ENCODE results near the gene TNFRSF21. TPM values are rescaled to one million over a fixed set of nuclear protein-coding genes. Genes with fewer than 3 reads are reported as not detected.
A peak's percentile ranks its signal among the peaks of the same experiment; 100 is the strongest.

Gene TNFRSF21
- total and polyA plus RNA-seq, 2 donors (not counting 1 experiment from before 2014, with no cell fraction given): 0.43 to 1.2 TPM

GRCh38 chr6:47336334-47336733 is 26.6 kb upstream of the TNFRSF21 start:
- no peak overlapping the region for H3K27ac ChIP-seq (ENCODE audit: low read length in 2 of 2)
- H3K9me3 ChIP-seq (ENCODE audit: control extremely low read depth in 1 of 3, control insufficient read depth in 2 of 3, insufficient read depth in 1 of 3, low read length in 2 of 3): no peaks in the 10 kb centered on the region
- intact Hi-C loops (cut with micrococcal nuclease): no loop called here
- peaks cover 14 to 16% of the 10 kb centered on the region in 2 donors for H3K4me1 ChIP-seq (ENCODE audit: control insufficient read depth in 2 of 2, insufficient read depth in 2 of 2, low read length in 2 of 2)
- no peak overlapping the region for H3K4me3 ChIP-seq (ENCODE audit: control extremely low read depth in 1 of 5, extremely low read depth in 1 of 5, insufficient read depth in 1 of 5, low read depth in 2 of 5, low read length in 4 of 5)
- H3K36me3 ChIP-seq (replicated peaks in 1 of 2; ENCODE audit: control extremely low read depth in 1 of 2, control insufficient read depth in 1 of 2, extremely low read depth in 1 of 2, insufficient read depth in 2 of 2, low read length in 1 of 2): no peaks in the 10 kb centered on the region
- peak overlapping the region; percentile 47 for H3K27ac Mint-ChIP-seq
- H3K27me3 ChIP-seq (replicated peaks in 1 of 4; ENCODE audit: control extremely low read depth in 1 of 4, control insufficient read depth in 3 of 4, insufficient read depth in 4 of 4, low read length in 3 of 4): no peaks in the 10 kb centered on the region
- ChIA-PET CTCF (no interaction called here), POLR2A (no interaction called here)
- no peak overlapping the region for H3K4me3 Mint-ChIP-seq
- no peaks in the 10 kb centered on the region for H3K27me3 Mint-ChIP-seq
- H3K9ac ChIP-seq (ENCODE audit: low read length): no peak overlapping the region
- no peak overlapping the region for H3K4me2 ChIP-seq (replicated peaks; ENCODE audit: low read depth, low read length, poor library complexity, severe bottlenecking)
- no peaks in the 10 kb centered on the region for H3K79me2 ChIP-seq (ENCODE audit: control insufficient read depth, insufficient read depth, low read length)
- no peak for TF ChIP-seq EZH2 (IDR thresholded peaks at IDR 0.05; ENCODE audit: borderline replicate concordance, insufficient read depth, low read depth, low read length, poor library complexity, severe bottlenecking)
- no peak for TF ChIP-seq CTCF (IDR thresholded peaks at IDR 0.05)
- no peak overlapping the region for H2AFZ ChIP-seq (ENCODE audit: insufficient read depth, low read depth, low read length, poor library complexity, severe bottlenecking)
- H3K4me1 Mint-ChIP-seq: peaks cover 25% of the 10 kb centered on the region
- peaks cover 2% of the 10 kb centered on the region for H3K9me3 Mint-ChIP-seq (ENCODE audit: insufficient read depth)
- H4K20me1 ChIP-seq (ENCODE audit: control insufficient read depth, insufficient read depth, low read length, poor library complexity, severe bottlenecking): no peaks in the 10 kb centered on the region
- DNase-seq (no peak), ATAC-seq (ENCODE audit: low read depth) (no peak)

GRCh38 chr6:47335466-47335865 is 25.8 kb upstream of the TNFRSF21 start:
- peak; percentile 62 for DNase-seq
- H2AFZ ChIP-seq (ENCODE audit: insufficient read depth, low read depth, low read length, poor library complexity, severe bottlenecking): peak overlapping the region; percentile 27
- ChIA-PET POLR2A (no interaction called here), CTCF (interaction anchor here (1.1 kb wide), 1 partner anchor 90 kb away, joined by 3 read pairs; no protein-coding TSS in a partner anchor)
- Mint-ChIP-seq H3K27me3 (no peaks in the 10 kb centered on the region), H3K4me3 (peak overlapping the region; percentile 8), H3K4me1 (peaks cover 25% of the 10 kb centered on the region), H3K27ac (peak overlapping the region; percentile 15), H3K9me3 (ENCODE audit: insufficient read depth) (peaks cover 2% of the 10 kb centered on the region)
- no peaks in the 10 kb centered on the region for H3K9me3 ChIP-seq (ENCODE audit: control extremely low read depth in 1 of 3, control insufficient read depth in 2 of 3, insufficient read depth in 1 of 3, low read length in 2 of 3)
- TF ChIP-seq EZH2 (IDR thresholded peaks at IDR 0.05; ENCODE audit: borderline replicate concordance, insufficient read depth, low read depth, low read length, poor library complexity, severe bottlenecking) (no peak), CTCF (IDR thresholded peaks at IDR 0.05) (no peak)
- WGBS (ENCODE audit: insufficient coverage): 0% methylated on average over 6 of the region's 6 CpGs
- H3K9ac ChIP-seq (ENCODE audit: low read length): peak overlapping the region; percentile 13
- no peaks in the 10 kb centered on the region for H3K79me2 ChIP-seq (ENCODE audit: control insufficient read depth, insufficient read depth, low read length)
- H3K36me3 ChIP-seq (replicated peaks in 1 of 2; ENCODE audit: control extremely low read depth in 1 of 2, control insufficient read depth in 1 of 2, extremely low read depth in 1 of 2, insufficient read depth in 2 of 2, low read length in 1 of 2): no peaks in the 10 kb centered on the region
- H3K4me1 ChIP-seq (ENCODE audit: control insufficient read depth in 2 of 2, insufficient read depth in 2 of 2, low read length in 2 of 2): peaks cover 14 to 16% of the 10 kb centered on the region in 2 donors
- H3K27ac ChIP-seq (ENCODE audit: low read length in 2 of 2): no peak overlapping the region
- intact Hi-C loops (cut with micrococcal nuclease): no loop called here
- H3K4me3 ChIP-seq (ENCODE audit: control extremely low read depth in 1 of 5, extremely low read depth in 1 of 5, insufficient read depth in 1 of 5, low read depth in 2 of 5, low read length in 4 of 5): no peak overlapping the region
- peak; percentile 73 for ATAC-seq (ENCODE audit: low read depth)
- peak overlapping the region; percentile 52 for H3K4me2 ChIP-seq (replicated peaks; ENCODE audit: low read depth, low read length, poor library complexity, severe bottlenecking)
- H4K20me1 ChIP-seq (ENCODE audit: control insufficient read depth, insufficient read depth, low read length, poor library complexity, severe bottlenecking): no peaks in the 10 kb centered on the region
- no peaks in the 10 kb centered on the region for H3K27me3 ChIP-seq (replicated peaks in 1 of 4; ENCODE audit: control extremely low read depth in 1 of 4, control insufficient read depth in 3 of 4, insufficient read depth in 4 of 4, low read length in 3 of 4)
